ENCODE measurements around the gene HOXC4. TPM values are rescaled to one million over a fixed set of nuclear protein-coding genes. Genes with fewer than 3 reads are reported as not detected.

HOXC4 gene
- total and polyA plus RNA-seq, 7 donors: 0.38 to 1.2 (median 0.69) TPM; not detected in 3

DNA sequence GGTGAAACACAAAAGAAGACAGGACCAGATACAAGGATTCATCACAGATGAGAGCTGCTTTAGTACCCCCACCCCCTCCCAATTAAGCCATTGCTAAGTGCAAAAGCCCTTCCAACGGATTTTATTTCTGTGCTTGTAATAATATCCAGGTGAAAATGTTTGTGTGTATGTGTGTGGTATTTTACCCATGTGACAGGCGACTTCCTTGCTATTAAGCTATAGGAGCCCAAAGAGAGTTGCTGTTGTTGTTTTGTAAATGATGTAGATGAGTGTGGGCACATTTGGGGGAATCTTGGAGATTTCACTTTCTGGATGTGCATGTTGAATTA lies 3.2 kb upstream of the HOXC4 start:
- Histone ChIP-seq H3K36me3 (no peaks in the 10 kb centered on the region), H3K4me3 (no peak overlapping the region), H3K27me3 (peaks cover 62 to 99% (median 88%) of the 10 kb centered on the region in 3 donors), H3K9me3 (no peaks in the 10 kb centered on the region), H3K27ac (no peak overlapping the region), H3K4me1 (peaks cover 0 to 53% (median 45%) of the 10 kb centered on the region in 4 donors)
- no peak for TF ChIP-seq POLR2AphosphoS5 (IDR thresholded peaks at IDR 0.05)
- TF ChIP-seq, protein P1, sequence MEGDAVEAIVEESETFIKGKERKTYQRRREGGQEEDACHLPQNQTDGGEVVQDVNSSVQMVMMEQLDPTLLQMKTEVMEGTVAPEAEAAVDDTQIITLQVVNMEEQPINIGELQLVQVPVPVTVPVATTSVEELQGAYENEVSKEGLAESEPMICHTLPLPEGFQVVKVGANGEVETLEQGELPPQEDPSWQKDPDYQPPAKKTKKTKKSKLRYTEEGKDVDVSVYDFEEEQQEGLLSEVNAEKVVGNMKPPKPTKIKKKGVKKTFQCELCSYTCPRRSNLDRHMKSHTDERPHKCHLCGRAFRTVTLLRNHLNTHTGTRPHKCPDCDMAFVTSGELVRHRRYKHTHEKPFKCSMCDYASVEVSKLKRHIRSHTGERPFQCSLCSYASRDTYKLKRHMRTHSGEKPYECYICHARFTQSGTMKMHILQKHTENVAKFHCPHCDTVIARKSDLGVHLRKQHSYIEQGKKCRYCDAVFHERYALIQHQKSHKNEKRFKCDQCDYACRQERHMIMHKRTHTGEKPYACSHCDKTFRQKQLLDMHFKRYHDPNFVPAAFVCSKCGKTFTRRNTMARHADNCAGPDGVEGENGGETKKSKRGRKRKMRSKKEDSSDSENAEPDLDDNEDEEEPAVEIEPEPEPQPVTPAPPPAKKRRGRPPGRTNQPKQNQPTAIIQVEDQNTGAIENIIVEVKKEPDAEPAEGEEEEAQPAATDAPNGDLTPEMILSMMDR (IDR thresholded peaks at IDR 0.05): no peak
- no peak for TF ChIP-seq POLR2A (IDR thresholded peaks at IDR 0.05)
- TF ChIP-seq EP300 (IDR thresholded peaks at IDR 0.05): no peak
- WGBS, 2 donors: 19 to 21% methylated on average over 2 of the region's 2 CpGs
- DNase-seq: no peak
- intact Hi-C loops (cut with DNase I): loop anchor here (5.0 kb wide), 2 partner anchors 77 to 142 kb away; no protein-coding TSS in a partner anchor

DNA sequence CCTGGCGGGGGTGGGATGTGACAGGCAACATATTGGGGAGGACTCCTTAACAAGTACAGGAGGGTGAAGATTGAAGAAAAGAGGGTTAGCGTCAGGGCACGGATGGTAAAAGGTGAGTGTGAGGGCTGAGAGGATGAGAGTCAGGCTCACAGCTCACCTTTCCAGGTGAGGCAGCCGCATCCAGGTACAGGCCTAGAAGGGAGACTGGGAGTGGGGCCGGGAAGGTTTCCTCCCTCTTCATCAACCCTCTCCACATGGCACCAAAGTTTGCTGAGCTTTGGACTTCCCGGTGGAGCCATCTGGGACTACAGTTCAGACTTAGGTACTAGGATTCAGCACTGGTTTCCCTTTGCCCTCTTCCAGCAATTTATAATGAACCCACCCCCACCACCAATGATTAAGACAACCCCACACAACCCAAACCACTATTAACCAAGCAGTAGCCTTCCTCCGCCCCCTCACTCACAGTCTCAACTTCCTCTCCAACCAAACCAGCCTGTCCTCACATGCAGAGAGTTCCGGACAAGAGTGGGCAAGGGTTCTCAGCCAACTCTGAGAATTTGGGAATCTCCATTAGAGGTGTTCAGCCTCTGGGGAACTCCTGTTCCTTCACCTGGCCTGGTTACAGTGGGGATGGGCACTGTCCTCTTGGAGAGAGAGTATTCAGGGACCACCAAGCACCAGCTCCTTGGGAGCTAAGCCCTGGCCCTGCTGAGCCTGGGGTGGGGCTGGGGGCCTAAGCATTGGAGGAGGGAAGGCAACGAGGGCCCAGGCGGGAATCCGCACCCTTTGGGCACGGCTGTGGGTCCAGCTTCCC lies 2.4 kb upstream of the HOXC4 start:
- intact Hi-C loops (cut with DNase I): loop anchor here (5.0 kb wide), 2 partner anchors 76 to 141 kb away; no protein-coding TSS in a partner anchor
- H3K4me1 ChIP-seq: peaks cover 0 to 53% (median 45%) of the 10 kb centered on the region in 4 donors
- no peak for DNase-seq
- no peaks in the 10 kb centered on the region for H3K36me3 ChIP-seq
- TF ChIP-seq POLR2AphosphoS5 (IDR thresholded peaks at IDR 0.05) (no peak), EP300 (IDR thresholded peaks at IDR 0.05) (no peak), POLR2A (IDR thresholded peaks at IDR 0.05) (no peak)
- TF ChIP-seq, protein P1 (IDR thresholded peaks at IDR 0.05): no peak
- H3K27me3 ChIP-seq: peaks cover 56 to 96% (median 82%) of the 10 kb centered on the region in 3 donors
- peak overlapping the region in 1 of 4 donors; percentile 59 for H3K27ac ChIP-seq
- no peaks in the 10 kb centered on the region for H3K9me3 ChIP-seq
- 21 to 22% methylated on average over 12 of the region's 12 CpGs for WGBS, 2 donors
- no peak overlapping the region for H3K4me3 ChIP-seq

- Histone ChIP-seq H3K9me3 (no peaks in the 10 kb centered on the region), H3K36me3 (no peaks in the 10 kb centered on the region), H3K27ac (peak overlapping the region; percentile 58 to 69 (median 62)), H3K4me3 (no peak overlapping the region), H3K27me3 (peaks cover 49 to 88% (median 77%) of the 10 kb centered on the region in 3 donors), H3K4me1 (peaks cover 0 to 47% (median 41%) of the 10 kb centered on the region in 4 donors)
- DNase-seq: no peak
- WGBS, 2 donors: 6 to 8% methylated on average over 24 of the region's 24 CpGs
- intact Hi-C loops (cut with DNase I): loop anchor here (5.0 kb wide), 2 partner anchors 75 to 140 kb away; no protein-coding TSS in a partner anchor
- peak in 3 of 4 donors; percentile 57 to 62 (median 61) for TF ChIP-seq POLR2AphosphoS5 (IDR thresholded peaks at IDR 0.05)
- TF ChIP-seq EP300 (IDR thresholded peaks at IDR 0.05): no peak
- TF ChIP-seq POLR2A (IDR thresholded peaks at IDR 0.05): no peak
- TF ChIP-seq, protein P1 (IDR thresholded peaks at IDR 0.05): no peak
Measured at GRCh38 chr12:54051874-54052437, 1.7 kb upstream of the HOXC4 start.

DNA sequence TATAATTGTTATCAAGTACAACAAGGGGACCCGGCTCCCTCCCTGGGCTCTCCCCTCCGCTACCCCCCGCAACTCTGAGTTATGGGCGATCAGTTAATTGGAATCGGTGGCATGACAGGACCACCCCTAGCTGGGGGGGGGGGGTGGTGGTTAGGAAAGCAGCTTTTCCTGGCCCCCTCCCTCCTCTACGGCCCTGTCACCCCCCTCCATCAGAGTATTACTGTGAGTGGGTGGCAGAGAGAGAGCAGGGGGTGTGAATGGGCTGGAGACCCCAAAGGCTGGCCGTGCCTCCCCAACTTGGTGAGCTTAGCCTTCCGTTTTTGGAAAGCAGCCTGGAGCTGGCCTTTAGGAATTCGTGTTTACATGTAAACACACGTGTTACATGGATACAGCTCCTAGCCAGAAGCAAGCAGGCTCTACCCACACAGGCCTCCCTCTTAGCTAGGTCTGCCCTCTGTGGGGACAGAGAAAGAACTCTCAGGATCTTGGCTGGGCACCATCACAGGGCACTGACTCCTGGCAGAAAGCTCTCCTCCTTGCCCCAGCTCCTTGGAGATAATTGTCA lies 1.1 kb upstream of the HOXC4 start:
- intact Hi-C loops (cut with DNase I): loop anchor here (5.0 kb wide), 2 partner anchors 75 to 140 kb away; no protein-coding TSS in a partner anchor
- 4 to 10% methylated on average over 10 of the region's 10 CpGs for WGBS, 2 donors
- Histone ChIP-seq H3K27me3 (peaks cover 43 to 83% (median 71%) of the 10 kb centered on the region in 3 donors), H3K4me1 (peaks cover 0 to 42% (median 36%) of the 10 kb centered on the region in 4 donors), H3K4me3 (peak overlapping the region in 1 of 4 donors; percentile 40), H3K9me3 (no peaks in the 10 kb centered on the region), H3K27ac (peak overlapping the region; percentile 58 to 69 (median 62)), H3K36me3 (no peaks in the 10 kb centered on the region)
- DNase-seq: no peak
- TF ChIP-seq POLR2A (IDR thresholded peaks at IDR 0.05) (no peak), EP300 (IDR thresholded peaks at IDR 0.05) (no peak), POLR2AphosphoS5 (IDR thresholded peaks at IDR 0.05) (peak in 1 of 4 donors; percentile 6)

Data from sigmoid colon (tissue), 7 donors.